Measurements from ENCODE around the gene ADCY10.

GRCh38 chr1:167812972-167813371 lies 101.0 kb downstream of the ADCY10 start:
- no peak for TF ChIP-seq REST (IDR thresholded peaks at IDR 0.05; ENCODE audit: insufficient read depth in 1 of 2, low read depth in 2 of 2, low read length in 2 of 2)
- no peak for TF ChIP-seq TAF1 (IDR thresholded peaks at IDR 0.05; ENCODE audit: borderline replicate concordance, insufficient read depth, low read length)
- no peak for TF ChIP-seq POLR2AphosphoS5 (IDR thresholded peaks at IDR 0.05; ENCODE audit: low read depth, low read length)
